ENCODE data around the gene SERPING1.

Gene SERPING1

GRCh38 chr11:57638811-57639320 lies 41.4 kb downstream of the SERPING1 start:
- peak in 1 of 2 donors; percentile 31 for DNase-seq

GRCh38 chr11:57639321-57640067 lies 42.0 kb downstream of the SERPING1 start:
- no peak for DNase-seq

GRCh38 chr11:57640068-57640800 lies 42.7 kb downstream of the SERPING1 start:
- DNase-seq = no peak

GRCh38 chr11:57641011-57641807 lies 43.7 kb downstream of the SERPING1 start:
- peak; percentile 33 to 48 for DNase-seq

GRCh38 chr11:57643802-57644201 lies 46.3 kb downstream of the SERPING1 start:
- DNase-seq = no peak

- peak; percentile 86 to 91 for DNase-seq
These were observed 47.5 kb downstream of the SERPING1 start for GRCh38 chr11:57644748-57645688.

- DNase-seq = no peak
These were observed 48.2 kb downstream of the SERPING1 start for GRCh38 chr11:57645689-57646085.

GRCh38 chr11:57646194-57646798 lies 48.8 kb downstream of the SERPING1 start:
- DNase-seq = peak in 1 of 2 donors; percentile 24

- DNase-seq = no peak
These were observed 49.4 kb downstream of the SERPING1 start for GRCh38 chr11:57646799-57647303.

GRCh38 chr11:57647372-57647771 lies 49.9 kb downstream of the SERPING1 start:
- no peak for DNase-seq

- DNase-seq = no peak
These were observed 50.7 kb downstream of the SERPING1 start for GRCh38 chr11:57647960-57648800.

- peak in 1 of 2 donors; percentile 28 for DNase-seq
These were observed 51.6 kb downstream of the SERPING1 start for GRCh38 chr11:57648801-57649735.

- peak; percentile 80 to 81 for DNase-seq
These were observed 52.6 kb downstream of the SERPING1 start, which contains the start of gene YPEL4 for GRCh38 chr11:57649826-57650738. Gene YPEL4, minus strand, starts transcription at chr11:57649912. Its CDS starts 2,805 bp downstream, at chr11:57647107.

- no peak for DNase-seq
These were observed 53.2 kb downstream of the SERPING1 start for GRCh38 chr11:57650739-57651090.

GRCh38 chr11:57651408-57651807 lies 53.9 kb downstream of the SERPING1 start:
- DNase-seq = no peak

- peak; percentile 41 to 57 for DNase-seq
These were observed 54.7 kb downstream of the SERPING1 start for GRCh38 chr11:57652230-57652629.

GRCh38 chr11:57652662-57653061 lies 55.2 kb downstream of the SERPING1 start:
- DNase-seq = no peak

GRCh38 chr11:57653163-57653562 lies 55.7 kb downstream of the SERPING1 start:
- DNase-seq = no peak

Measured in CD4-positive, alpha-beta T cell treated with Interleukin-4 for 1 hour (primary cell).